DOHH2 (cell line): ENCODE results near the gene RAVER1.
A peak's percentile ranks its signal among the peaks of the same experiment; 100 is the strongest.

Experiments used
- H3F3A ChIP-seq: fragments of 200-600 bp; sonication (generic), shearing (Covaris generic); 2 replicates; pipeline ENCODE4 v1.6.0; 2016; ENCODE audit warnings: antibody characterized with exemption, mild to moderate bottlenecking; ENCODE audit not compliant: control insufficient read depth, insufficient read depth
- H3K27ac ChIP-seq: fragments of 200-600 bp; sonication (generic); 2 replicates; pipeline ENCODE4 v1.5.1; 2014; ENCODE audit warnings: low read depth, mild to moderate bottlenecking, low read length, moderate library complexity
- H3K27me3 ChIP-seq: fragments of 200-600 bp; sonication (generic); 2 replicates; pipeline ENCODE4 v1.6.1; 2014; ENCODE audit warnings: mild to moderate bottlenecking, low read length, mixed read lengths; ENCODE audit not compliant: control insufficient read depth
- H3K36me3 ChIP-seq: fragments of 200-600 bp; sonication (generic); 2 replicates; pipeline ENCODE4 v1.6.1; 2014; ENCODE audit warnings: mild to moderate bottlenecking, low read length, moderate library complexity, mixed read lengths; ENCODE audit not compliant: control insufficient read depth
- H3K4me1 ChIP-seq: fragments of 200-600 bp; sonication (generic); 2 replicates; pipeline ENCODE4 v1.6.1; 2014; ENCODE audit warnings: mild to moderate bottlenecking, low read length, mixed read lengths; ENCODE audit not compliant: control insufficient read depth
- H3K4me2 ChIP-seq: fragments of 200-600 bp; sonication (generic); 2 replicates; pipeline ENCODE4 v1.6.0; 2014; ENCODE audit warnings: mild to moderate bottlenecking, low read length, moderate library complexity
- H3K4me3 ChIP-seq: fragments of 200-600 bp; sonication (generic); 2 replicates; pipeline ENCODE4 v1.5.1; 2014; ENCODE audit warnings: mild to moderate bottlenecking, low read length, mixed read lengths
- H3K79me2 ChIP-seq: fragments of 200-600 bp; sonication (generic); 2 replicates; pipeline ENCODE4 v1.6.1; 2014; ENCODE audit warnings: mild to moderate bottlenecking, low read length, mixed read lengths; ENCODE audit not compliant: control insufficient read depth
- H3K9me2 ChIP-seq: fragments of 200-600 bp; sonication (generic); replicated peaks from 2 replicates; pipeline ENCODE4 v1.6.1; 2014; ENCODE audit warnings: mild to moderate bottlenecking, low read length, mixed read lengths; ENCODE audit not compliant: control insufficient read depth
- H3K9me3 ChIP-seq: fragments of 200-600 bp; sonication (generic); 2 replicates; pipeline ENCODE4 v1.6.1; 2014; ENCODE audit warnings: antibody characterized with exemption, low read length, mixed read lengths; ENCODE audit not compliant: control insufficient read depth, insufficient read depth
- H4K20me1 ChIP-seq: fragments of 200-600 bp; sonication (generic); 2 replicates; pipeline ENCODE4 v1.6.0; 2014; ENCODE audit warnings: low read depth, mild to moderate bottlenecking, antibody characterized with exemption, low read length, moderate library complexity; ENCODE audit not compliant: control insufficient read depth, insufficient read depth
- EZH2phosphoT487 ChIP-seq: fragments of 200-600 bp; sonication (generic); IDR thresholded peaks from 2 replicates; pipeline ENCODE4 v1.6.1; 2017; ENCODE audit warnings: borderline replicate concordance, mild to moderate bottlenecking, antibody characterized with exemption, low read length, moderate library complexity, mixed read lengths
- TF ChIP-seq, protein P1 (sequence below): fragments of 200-600 bp; sonication (generic); IDR thresholded peaks from one replicate; pipeline ENCODE4 v1.5.1; 2014; ENCODE audit warnings: antibody characterized with exemption, mild to moderate bottlenecking, low read depth, low read length; ENCODE audit not compliant: poor library complexity, severe bottlenecking

Gene RAVER1

DNA sequence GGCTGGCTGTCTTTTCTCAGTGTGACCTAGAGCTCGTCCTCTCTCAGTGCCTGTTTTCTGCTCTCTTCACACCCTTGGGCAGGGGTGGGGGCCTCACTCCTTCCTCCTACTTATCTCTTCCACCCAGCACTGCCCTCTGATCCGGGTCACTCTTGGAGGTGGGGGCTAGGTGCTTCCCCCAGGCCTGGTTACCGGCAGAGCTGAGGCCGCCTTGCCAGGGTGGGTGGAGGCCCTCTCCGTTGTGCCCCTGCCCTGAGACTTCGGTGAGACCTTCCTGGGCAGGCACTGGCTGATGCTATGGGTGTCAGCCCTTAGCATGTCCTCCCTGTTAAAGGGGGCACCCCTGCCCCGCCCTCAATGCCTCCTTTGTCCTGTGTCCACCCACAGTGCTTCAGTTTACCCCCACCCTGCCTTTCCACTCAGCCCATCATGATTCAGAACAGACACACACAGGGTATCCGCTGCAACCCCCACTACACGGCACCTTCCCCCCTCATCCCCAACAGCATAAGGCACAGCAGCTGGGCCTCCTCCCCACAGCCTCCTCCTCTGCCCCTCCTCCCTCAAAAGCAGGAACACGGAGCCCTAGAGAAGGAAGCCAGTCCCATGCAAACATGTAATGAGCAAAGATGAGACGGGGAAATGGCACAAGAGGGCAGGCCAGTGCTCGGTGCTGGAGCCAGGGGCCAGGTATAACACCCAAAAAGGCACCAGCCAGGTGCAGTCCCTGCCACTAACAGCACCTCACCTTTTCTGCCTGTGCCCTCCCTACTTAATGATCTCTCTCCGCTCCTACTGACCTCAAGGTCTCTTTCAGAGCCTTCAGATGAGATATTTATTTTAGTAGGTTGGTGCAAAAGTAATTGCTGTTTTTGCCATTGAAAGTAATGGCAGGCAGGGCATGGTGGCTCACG is 33.5 kb downstream of the RAVER1 start:
- TF ChIP-seq EZH2phosphoT487, result no peak
- TF ChIP-seq, protein P1, sequence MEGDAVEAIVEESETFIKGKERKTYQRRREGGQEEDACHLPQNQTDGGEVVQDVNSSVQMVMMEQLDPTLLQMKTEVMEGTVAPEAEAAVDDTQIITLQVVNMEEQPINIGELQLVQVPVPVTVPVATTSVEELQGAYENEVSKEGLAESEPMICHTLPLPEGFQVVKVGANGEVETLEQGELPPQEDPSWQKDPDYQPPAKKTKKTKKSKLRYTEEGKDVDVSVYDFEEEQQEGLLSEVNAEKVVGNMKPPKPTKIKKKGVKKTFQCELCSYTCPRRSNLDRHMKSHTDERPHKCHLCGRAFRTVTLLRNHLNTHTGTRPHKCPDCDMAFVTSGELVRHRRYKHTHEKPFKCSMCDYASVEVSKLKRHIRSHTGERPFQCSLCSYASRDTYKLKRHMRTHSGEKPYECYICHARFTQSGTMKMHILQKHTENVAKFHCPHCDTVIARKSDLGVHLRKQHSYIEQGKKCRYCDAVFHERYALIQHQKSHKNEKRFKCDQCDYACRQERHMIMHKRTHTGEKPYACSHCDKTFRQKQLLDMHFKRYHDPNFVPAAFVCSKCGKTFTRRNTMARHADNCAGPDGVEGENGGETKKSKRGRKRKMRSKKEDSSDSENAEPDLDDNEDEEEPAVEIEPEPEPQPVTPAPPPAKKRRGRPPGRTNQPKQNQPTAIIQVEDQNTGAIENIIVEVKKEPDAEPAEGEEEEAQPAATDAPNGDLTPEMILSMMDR, result no peak
- Histone ChIP-seq H3K4me2 (no peak overlapping the region), H3K4me3 (no peak overlapping the region), H4K20me1 (no peaks in the 10 kb centered on the region), H3K4me1 (peaks cover 19% of the 10 kb centered on the region), H3K9me3 (no peaks in the 10 kb centered on the region), H3K79me2 (no peaks in the 10 kb centered on the region), H3K27me3 (no peaks in the 10 kb centered on the region; the same call in 1 of the 2 replicates), H3F3A (no peaks in the 10 kb centered on the region), H3K9me2 (no peaks in the 10 kb centered on the region), H3K36me3 (no peaks in the 10 kb centered on the region), H3K27ac (no peak overlapping the region)

DNA sequence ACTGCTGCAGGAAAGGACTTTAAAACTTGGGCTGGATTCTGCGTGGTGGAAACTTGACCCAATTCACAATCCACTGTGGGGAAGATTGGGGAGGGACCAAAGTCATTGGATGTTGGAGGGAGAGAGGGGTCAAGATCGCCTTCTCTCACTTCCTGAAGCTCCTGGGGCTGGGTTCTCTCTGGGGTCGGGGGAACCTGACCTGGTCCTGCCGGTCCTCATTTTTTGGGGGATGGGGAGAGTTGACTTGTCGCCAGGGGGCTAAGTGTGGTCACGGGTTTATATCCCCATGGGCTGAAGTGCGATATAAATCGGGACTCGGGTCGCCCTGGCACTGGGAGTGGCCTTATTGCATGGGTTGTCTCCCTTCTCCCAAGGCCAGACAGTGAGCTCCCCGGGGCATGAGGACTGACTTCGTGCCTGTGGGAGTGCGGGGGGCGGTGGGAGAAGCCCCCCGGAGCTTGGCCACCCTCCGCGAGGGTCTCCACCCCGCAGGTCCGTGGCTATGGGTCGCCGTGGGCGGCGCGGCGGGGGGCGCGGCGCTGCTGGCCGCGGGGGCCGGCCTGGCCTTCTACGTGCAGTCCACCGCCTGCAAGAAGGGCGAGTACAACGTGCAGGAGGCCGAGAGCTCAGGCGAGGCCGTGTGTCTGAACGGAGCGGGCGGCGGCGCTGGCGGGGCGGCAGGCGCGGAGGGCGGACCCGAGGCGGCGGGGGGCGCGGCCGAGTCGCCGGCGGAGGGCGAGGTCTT is 37.3 kb downstream of the RAVER1 start:
- no peaks in the 10 kb centered on the region for H3F3A ChIP-seq
- peak overlapping the region; percentile 67 for H3K4me3 ChIP-seq
- no peak for TF ChIP-seq EZH2phosphoT487
- TF ChIP-seq, protein P1, result no peak
- H3K9me3 ChIP-seq, result no peaks in the 10 kb centered on the region
- H3K4me1 ChIP-seq, result peaks cover 36% of the 10 kb centered on the region
- no peaks in the 10 kb centered on the region for H3K79me2 ChIP-seq
- no peaks in the 10 kb centered on the region for H4K20me1 ChIP-seq
- no peak overlapping the region for H3K27ac ChIP-seq
- no peaks in the 10 kb centered on the region; the same call in 1 of the 2 replicates for H3K36me3 ChIP-seq
- H3K27me3 ChIP-seq, result peaks cover 11% of the 10 kb centered on the region
- no peaks in the 10 kb centered on the region for H3K9me2 ChIP-seq
- peak overlapping the region; percentile 97 for H3K4me2 ChIP-seq

- peaks cover 42% of the 10 kb centered on the region for H3K4me1 ChIP-seq
- H3K36me3 ChIP-seq, result no peaks in the 10 kb centered on the region; the same call in 1 of the 2 replicates
- H3K4me2 ChIP-seq, result peak overlapping the region; percentile 97
- no peaks in the 10 kb centered on the region for H3K9me3 ChIP-seq
- no peak for TF ChIP-seq EZH2phosphoT487
- TF ChIP-seq, protein P1, result peak; percentile 27
- peaks cover 18% of the 10 kb centered on the region for H3K27me3 ChIP-seq
- no peaks in the 10 kb centered on the region for H3K79me2 ChIP-seq
- no peaks in the 10 kb centered on the region for H3K9me2 ChIP-seq
- no peak overlapping the region for H3K27ac ChIP-seq
- H4K20me1 ChIP-seq, result no peaks in the 10 kb centered on the region
- no peaks in the 10 kb centered on the region for H3F3A ChIP-seq
- peak overlapping the region; percentile 67 for H3K4me3 ChIP-seq
Observed at GRCh38 chr19:10295305-10295846, 38.0 kb downstream of the RAVER1 start.
